Measurements from ENCODE around the gene PRODH2. TPM values are rescaled to one million over a fixed set of nuclear protein-coding genes. Genes with fewer than 3 reads are reported as not detected.
"Not testable (repeated sequence)": the region's sequence is repeated elsewhere in the genome, so short reads cannot be mapped to it uniquely, and the experiment has no call there.

Gene PRODH2
- total RNA-seq, 1 donor from 2014 or later = not detected

GRCh38 chr19:35796645-35797542 lies 15.8 kb downstream of the PRODH2 start:
- intact Hi-C loops (cut with micrococcal nuclease) = no loop called here

GRCh38 chr19:35795564-35795963 lies 17.1 kb downstream of the PRODH2 start:
- intact Hi-C loops (cut with micrococcal nuclease) = not testable (repeated sequence)

- intact Hi-C loops (cut with micrococcal nuclease) = no loop called here
Measured at GRCh38 chr19:35793381-35794165, 19.1 kb downstream of the PRODH2 start.

GRCh38 chr19:35792888-35793287 lies 19.8 kb downstream of the PRODH2 start:
- intact Hi-C loops (cut with micrococcal nuclease) = no loop called here

GRCh38 chr19:35792312-35792711 lies 20.3 kb downstream of the PRODH2 start:
- intact Hi-C loops (cut with micrococcal nuclease) = no loop called here

- intact Hi-C loops (cut with micrococcal nuclease) = no loop called here
Measured at GRCh38 chr19:35791814-35792279, 20.8 kb downstream of the PRODH2 start.

- intact Hi-C loops (cut with micrococcal nuclease) = no loop called here
Measured at GRCh38 chr19:35790981-35791813, 21.4 kb downstream of the PRODH2 start.

- intact Hi-C loops (cut with micrococcal nuclease) = no loop called here
Measured at GRCh38 chr19:35789978-35790944, 22.4 kb downstream of the PRODH2 start.

- intact Hi-C loops (cut with micrococcal nuclease) = no loop called here
Measured at GRCh38 chr19:35789195-35789977, 23.3 kb downstream of the PRODH2 start.

- intact Hi-C loops (cut with micrococcal nuclease) = no loop called here
Measured at GRCh38 chr19:35788205-35788960, 24.3 kb downstream of the PRODH2 start.

GRCh38 chr19:35787227-35787799 lies 25.3 kb downstream of the PRODH2 start:
- intact Hi-C loops (cut with micrococcal nuclease) = no loop called here

GRCh38 chr19:35786299-35787160 lies 26.1 kb downstream of the PRODH2 start:
- intact Hi-C loops (cut with micrococcal nuclease) = no loop called here

GRCh38 chr19:35785339-35785627 lies 27.4 kb downstream of the PRODH2 start:
- intact Hi-C loops (cut with micrococcal nuclease) = no loop called here

GRCh38 chr19:35784503-35785338 lies 27.9 kb downstream of the PRODH2 start:
- intact Hi-C loops (cut with micrococcal nuclease) = no loop called here

GRCh38 chr19:35783469-35784434 lies 28.9 kb downstream of the PRODH2 start:
- intact Hi-C loops (cut with micrococcal nuclease) = no loop called here
